DMS153 (cell line): ENCODE measurements around the gene WDR6.
"Not testable (repeated sequence)": the region's sequence is repeated elsewhere in the genome, so short reads cannot be mapped to it uniquely, and the experiment has no call there.

ENCODE experiments used
- DNase-seq: peaks from one replicate; lab custom pipeline; 2025; lab: John Stamatoyannopoulos, UW

WDR6 gene

GRCh38 chr3:48991851-48992545 is 15.2 kb upstream of the WDR6 start:
- no peak for DNase-seq

- no peak for DNase-seq
Measured at GRCh38 chr3:48993834-48994233, 13.4 kb upstream of the WDR6 start.

- DNase-seq = no peak
Measured at GRCh38 chr3:48996640-48997039, 10.6 kb upstream of the WDR6 start.

- DNase-seq = no peak
Measured at GRCh38 chr3:48997102-48997635, 10.0 kb upstream of the WDR6 start.

- DNase-seq = peak; percentile 37
Measured at GRCh38 chr3:48997714-48998637, 9.2 kb upstream of the WDR6 start.

- peak; percentile 9 for DNase-seq
Measured at GRCh38 chr3:48999085-48999858, 7.9 kb upstream of the WDR6 start.

- no peak for DNase-seq
Measured at GRCh38 chr3:49001155-49001554, 6.0 kb upstream of the WDR6 start.

- DNase-seq = no peak
Measured at GRCh38 chr3:49004352-49005302, 2.6 kb upstream of the WDR6 start.

- DNase-seq = no peak
Measured at GRCh38 chr3:49005303-49005680, 1.9 kb upstream of the WDR6 start.

- no peak for DNase-seq
Measured at GRCh38 chr3:49005998-49006397, 1.2 kb upstream of the WDR6 start.

- no peak for DNase-seq
Measured at GRCh38 chr3:49006408-49007067, 653 bp upstream of the WDR6 start.

GRCh38 chr3:49007771-49008528 is 759 bp downstream of the WDR6 start:
- DNase-seq = peak; percentile 23

GRCh38 chr3:49008627-49009026 is 1.4 kb downstream of the WDR6 start:
- DNase-seq = not testable (repeated sequence)

GRCh38 chr3:49009396-49009795 is 2.2 kb downstream of the WDR6 start:
- no peak for DNase-seq

- DNase-seq = no peak
Measured at GRCh38 chr3:49012441-49013017, 5.3 kb downstream of the WDR6 start.

- DNase-seq = no peak
Measured at GRCh38 chr3:49013113-49013737, 6.0 kb downstream of the WDR6 start.

GRCh38 chr3:49013738-49014660 is 6.8 kb downstream of the WDR6 start:
- no peak for DNase-seq

GRCh38 chr3:49015072-49015471 is 7.9 kb downstream of the WDR6 start:
- DNase-seq = no peak
